ENCODE results near the gene GPC3. TPM values are rescaled to one million over a fixed set of nuclear protein-coding genes. Genes with fewer than 3 reads are reported as not detected.

Gene GPC3
- total RNA-seq, 1 donor from 2014 or later = 1,039 TPM

DNA sequence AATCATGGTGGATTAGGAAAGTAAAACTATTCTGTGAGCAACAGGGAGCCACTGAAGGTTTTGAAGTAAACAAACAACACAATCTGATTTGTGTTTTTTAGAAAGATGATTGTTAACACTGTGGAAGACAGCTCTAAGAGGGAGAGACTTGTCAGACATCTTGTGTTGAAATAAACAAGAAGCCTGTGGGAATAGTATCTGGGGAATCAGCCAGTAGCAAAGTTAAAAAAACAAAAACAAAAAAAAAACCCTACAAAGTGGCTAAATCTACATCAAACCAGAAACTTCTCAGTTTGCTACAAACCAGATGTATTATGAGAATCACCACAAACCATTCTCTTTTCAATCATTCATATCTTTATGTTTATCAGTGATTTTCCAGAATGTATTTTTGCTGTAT lies 444.4 kb downstream of the GPC3 start:
- peaks cover 12% of the 10 kb centered on the region for H3K4me1 Mint-ChIP-seq
- H3K4me3 ChIP-seq = no peak overlapping the region
- no peaks in the 10 kb centered on the region for H3F3A ChIP-seq (ENCODE audit: low read depth)
- TF ChIP-seq EZH2 (IDR thresholded peaks at IDR 0.05) (no peak), CTCF (IDR thresholded peaks at IDR 0.05) (no peak), EZH2phosphoT487 (IDR thresholded peaks at IDR 0.05) (no peak)
- H3K9ac ChIP-seq = no peak overlapping the region
- H3K27ac Mint-ChIP-seq = no peak overlapping the region
- H3K27me3 Mint-ChIP-seq (ENCODE audit: insufficient read depth, low read depth) = no peaks in the 10 kb centered on the region
- no peak overlapping the region for H3K4me3 Mint-ChIP-seq
- H3K79me2 ChIP-seq (ENCODE audit: low read depth) = no peaks in the 10 kb centered on the region
- H3K9me3 Mint-ChIP-seq = peaks cover 8% of the 10 kb centered on the region
- no peak overlapping the region for H3K4me2 ChIP-seq
- DNase-seq (ENCODE audit: low spot score) = no peak
- H3K27ac ChIP-seq = no peak overlapping the region
- H4K20me1 ChIP-seq (ENCODE audit: low read depth) = no peaks in the 10 kb centered on the region
- H3K36me3 Mint-ChIP-seq = peaks cover 7% of the 10 kb centered on the region
- H3K9me3 ChIP-seq (ENCODE audit: low read depth) = no peaks in the 10 kb centered on the region
- H2AFZ ChIP-seq (replicated peaks) = no peak overlapping the region
- no peaks in the 10 kb centered on the region for H3K27me3 ChIP-seq
- peaks cover under 1% of the 10 kb centered on the region for H3K36me3 ChIP-seq
- no peaks in the 10 kb centered on the region for H3K4me1 ChIP-seq

DNA sequence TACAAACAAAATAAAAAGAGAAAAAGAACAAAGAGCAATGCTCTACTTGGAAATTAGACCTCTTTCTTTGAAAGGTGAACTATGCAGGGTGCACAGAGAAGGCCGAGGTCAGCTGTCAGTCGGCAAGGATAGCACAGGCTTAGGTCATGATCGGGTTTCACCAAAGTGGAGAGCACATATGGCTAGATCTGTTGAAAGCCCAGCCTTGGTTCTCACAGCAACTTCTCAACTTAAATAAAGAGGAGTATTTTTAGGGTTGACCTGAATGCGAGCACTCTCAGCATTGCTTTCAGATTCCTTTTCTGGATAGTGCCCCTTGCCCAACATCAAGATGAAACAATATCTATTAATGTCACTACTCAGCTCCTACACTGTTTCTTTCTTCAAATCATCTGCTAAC lies 447.2 kb downstream of the GPC3 start:
- Mint-ChIP-seq H3K4me3 (no peak overlapping the region), H3K4me1 (peaks cover 14% of the 10 kb centered on the region)
- TF ChIP-seq EZH2 (IDR thresholded peaks at IDR 0.05) (no peak), EZH2phosphoT487 (IDR thresholded peaks at IDR 0.05) (no peak), CTCF (IDR thresholded peaks at IDR 0.05) (no peak)

GRCh38 chrX:133537142-133537541 lies 448.3 kb downstream of the GPC3 start:
- Histone ChIP-seq H3K4me3 (no peak overlapping the region), H3K4me1 (no peaks in the 10 kb centered on the region), H3K9ac (no peak overlapping the region), H3K36me3 (no peaks in the 10 kb centered on the region), H3K27ac (no peak overlapping the region), H3K9me3 (ENCODE audit: low read depth) (no peaks in the 10 kb centered on the region), H2AFZ (replicated peaks) (no peak overlapping the region), H3K4me2 (no peak overlapping the region), H4K20me1 (ENCODE audit: low read depth) (no peaks in the 10 kb centered on the region), H3K27me3 (no peaks in the 10 kb centered on the region), H3F3A (ENCODE audit: low read depth) (peaks cover 4% of the 10 kb centered on the region), H3K79me2 (ENCODE audit: low read depth) (no peaks in the 10 kb centered on the region)
- H3K36me3 Mint-ChIP-seq = peaks cover 8% of the 10 kb centered on the region
- DNase-seq (ENCODE audit: low spot score) = no peak
- H3K4me3 Mint-ChIP-seq = no peak overlapping the region
- no peaks in the 10 kb centered on the region for H3K9me3 Mint-ChIP-seq
- H3K27ac Mint-ChIP-seq = no peak overlapping the region
- TF ChIP-seq EZH2phosphoT487 (IDR thresholded peaks at IDR 0.05) (no peak), CTCF (IDR thresholded peaks at IDR 0.05) (no peak), EZH2 (IDR thresholded peaks at IDR 0.05) (no peak)
- H3K27me3 Mint-ChIP-seq (ENCODE audit: insufficient read depth, low read depth) = no peaks in the 10 kb centered on the region
- H3K4me1 Mint-ChIP-seq = peaks cover 14% of the 10 kb centered on the region

More for the DNA sequence above, 447.2 kb downstream of the GPC3 start:
- DNase-seq (ENCODE audit: low spot score) = no peak
- Histone ChIP-seq H3K4me2 (no peak overlapping the region), H2AFZ (replicated peaks) (no peak overlapping the region), H3K79me2 (ENCODE audit: low read depth) (no peaks in the 10 kb centered on the region), H3K4me3 (no peak overlapping the region), H3K9ac (no peak overlapping the region), H3K27me3 (no peaks in the 10 kb centered on the region), H3K36me3 (no peaks in the 10 kb centered on the region), H3K9me3 (ENCODE audit: low read depth) (no peaks in the 10 kb centered on the region), H3K27ac (no peak overlapping the region), H4K20me1 (ENCODE audit: low read depth) (no peaks in the 10 kb centered on the region), H3K4me1 (no peaks in the 10 kb centered on the region), H3F3A (ENCODE audit: low read depth) (peaks cover under 1% of the 10 kb centered on the region)
- no peaks in the 10 kb centered on the region for H3K9me3 Mint-ChIP-seq
- no peak overlapping the region for H3K27ac Mint-ChIP-seq
- peaks cover 8% of the 10 kb centered on the region for H3K36me3 Mint-ChIP-seq
- no peaks in the 10 kb centered on the region for H3K27me3 Mint-ChIP-seq (ENCODE audit: insufficient read depth, low read depth)
